CD4-positive, alpha-beta T cell treated with Interleukin-15 for 1 hour (primary cell): Measurements from ENCODE around the gene LSM10.

Experiments used
- DNase-seq: peaks from one replicate; pipeline ENCODE4 v3.0.0-alpha.2; 2020

The LSM10 gene

GRCh38 chr1:36406440-36406839 is 8.7 kb upstream of the LSM10 start:
- no peak for DNase-seq

DNA sequence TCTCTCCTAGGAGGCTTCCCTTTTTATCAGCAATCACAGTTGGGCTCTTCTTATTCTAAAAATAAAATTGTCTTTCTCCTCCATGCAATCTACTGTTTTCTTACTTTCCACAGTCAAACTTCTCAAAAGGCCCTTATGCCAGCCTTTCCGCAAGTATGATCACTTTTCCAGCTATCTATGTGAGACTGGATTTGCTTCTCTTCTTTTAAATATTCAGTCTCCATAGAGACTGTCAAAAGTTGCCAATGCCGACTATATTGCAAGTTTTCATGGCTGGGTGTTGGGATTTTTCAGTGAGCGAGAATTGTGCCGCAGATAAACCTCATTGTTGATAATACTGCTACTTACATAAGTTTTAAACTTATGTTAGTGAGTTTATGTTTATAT is 4.8 kb upstream of the LSM10 start:
- no peak for DNase-seq

GRCh38 chr1:36401602-36402503 is 4.1 kb upstream of the LSM10 start:
- DNase-seq = no peak

GRCh38 chr1:36400825-36401601 is 3.3 kb upstream of the LSM10 start:
- peak; percentile 81 for DNase-seq

- DNase-seq = no peak
Observed at GRCh38 chr1:36400514-36400824, 2.8 kb upstream of the LSM10 start.

- no peak for DNase-seq
Observed at GRCh38 chr1:36398370-36398977, 766 bp upstream of the LSM10 start.

- DNase-seq = no peak
Observed at GRCh38 chr1:36397083-36397377, 678 bp downstream of the LSM10 start.

DNA sequence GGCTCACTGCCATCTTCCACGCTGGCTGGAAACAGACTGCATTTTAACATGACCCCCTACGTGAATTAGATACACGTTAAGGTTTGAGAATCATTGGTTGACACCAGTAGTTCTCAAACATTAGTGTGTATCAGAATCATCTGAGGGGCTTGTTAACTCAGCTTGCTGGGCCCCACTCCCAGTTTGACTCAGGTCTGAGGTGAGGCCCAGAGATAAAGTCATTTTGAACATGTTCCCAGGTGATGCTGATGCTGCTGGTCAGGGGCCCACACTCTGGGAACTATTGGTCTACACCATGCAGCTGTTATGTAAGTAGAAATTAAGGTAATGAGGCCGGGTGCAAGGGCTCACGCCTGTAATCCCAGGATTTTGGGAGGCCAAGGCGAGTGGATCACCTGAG is 1.3 kb downstream of the LSM10 start:
- DNase-seq = no peak

DNA sequence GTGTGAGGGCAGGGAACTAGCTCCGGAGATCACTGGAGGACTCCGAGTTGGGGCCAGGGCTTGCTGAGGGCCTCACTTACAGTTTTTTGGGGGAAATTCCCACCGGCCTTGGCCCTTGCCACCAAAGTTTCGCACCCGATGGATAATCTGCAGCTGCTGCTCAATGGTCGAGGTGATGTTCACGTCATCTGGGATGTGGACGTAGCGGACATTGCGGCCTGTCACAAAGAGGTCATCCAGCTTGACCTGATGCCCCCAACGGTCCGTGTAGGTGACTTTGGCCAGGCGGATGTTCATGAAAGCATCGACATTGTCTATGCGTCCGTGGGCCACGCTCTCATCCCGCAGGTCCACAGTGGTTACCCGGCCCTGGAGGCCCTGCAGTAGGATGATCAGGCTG is 4.0 kb downstream of the LSM10 start:
- no peak for DNase-seq

GRCh38 chr1:36392836-36393235 is 4.9 kb downstream of the LSM10 start:
- no peak for DNase-seq

GRCh38 chr1:36391271-36391670 is 6.4 kb downstream of the LSM10 start:
- no peak for DNase-seq

DNA sequence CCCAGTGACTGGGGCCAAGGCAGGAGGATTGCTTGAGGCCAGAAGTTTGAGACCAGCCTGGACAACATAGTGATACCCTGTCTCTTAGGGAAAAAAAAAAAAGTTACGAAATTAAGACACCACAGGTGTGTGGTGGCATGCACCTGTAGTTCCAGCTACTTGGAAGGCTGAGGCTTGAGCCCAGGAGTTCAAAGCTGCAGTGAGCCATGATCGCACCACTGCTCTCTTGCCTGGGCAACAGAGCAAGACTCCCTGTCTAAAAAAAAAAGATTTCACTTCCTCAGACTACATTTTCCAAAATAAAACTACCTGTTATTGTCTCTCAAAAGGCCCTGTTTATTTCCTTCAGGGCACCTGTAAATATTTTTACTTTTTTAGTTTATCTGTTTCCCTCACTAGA is 7.3 kb downstream of the LSM10 start:
- no peak for DNase-seq

DNA sequence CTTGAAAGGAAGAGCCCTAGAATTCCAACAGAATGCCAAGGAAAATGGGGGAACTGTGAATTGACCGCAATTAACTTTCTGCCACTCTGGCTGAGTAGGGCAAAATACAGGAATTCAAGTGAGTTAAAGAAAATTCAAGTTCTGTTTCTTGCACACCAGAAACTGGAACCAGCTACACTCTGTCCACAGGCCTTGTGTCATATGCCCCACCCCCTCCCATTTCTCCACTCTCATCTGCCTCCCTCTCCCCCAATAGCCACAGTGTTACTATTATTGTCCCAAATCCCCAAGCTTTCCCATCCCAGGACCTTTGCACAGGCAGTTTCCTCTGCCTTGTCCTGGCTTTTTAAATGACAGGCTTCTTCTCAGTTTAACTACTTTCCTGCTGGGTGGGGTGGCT is 7.7 kb downstream of the LSM10 start:
- no peak for DNase-seq

GRCh38 chr1:36389261-36389660 is 8.4 kb downstream of the LSM10 start:
- no peak for DNase-seq

DNA sequence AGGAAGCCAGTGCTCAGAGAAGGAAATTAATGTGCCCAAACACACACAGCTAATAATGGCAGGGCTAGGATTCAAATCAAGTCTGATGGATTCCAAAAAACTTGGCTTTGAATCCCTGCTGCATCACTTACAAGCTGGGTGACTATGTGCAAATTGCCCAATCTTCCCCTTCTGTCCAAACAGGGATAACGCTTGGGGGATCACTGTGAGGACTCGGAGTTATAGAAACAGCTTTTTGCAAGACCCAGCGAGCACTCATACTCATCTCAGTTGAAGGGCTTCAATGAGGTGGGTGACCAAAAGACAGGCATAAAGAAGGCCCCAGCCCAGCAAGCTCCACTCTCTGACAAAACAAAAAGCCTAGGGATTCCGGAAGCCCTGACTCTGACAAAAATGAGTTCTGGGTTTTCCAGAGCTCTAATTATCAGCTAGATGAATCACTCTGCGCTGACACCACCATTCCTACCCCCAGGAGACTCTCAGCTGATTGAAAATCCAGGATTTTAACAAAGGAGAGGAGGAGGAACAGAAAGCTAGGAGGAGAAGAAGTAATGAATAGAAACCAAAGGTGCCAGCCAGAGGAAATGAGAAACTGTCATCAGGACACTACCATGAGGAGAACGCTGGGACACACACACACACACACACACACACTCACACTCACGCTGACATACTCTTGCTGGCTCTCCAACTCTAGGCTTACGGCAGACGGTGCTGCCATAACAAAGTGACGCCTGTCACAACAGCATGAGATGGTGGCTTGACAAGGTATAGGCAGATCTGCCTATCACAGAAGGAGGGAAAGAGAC is 10.4 kb downstream of the LSM10 start:
- DNase-seq = peak; percentile 40

DNA sequence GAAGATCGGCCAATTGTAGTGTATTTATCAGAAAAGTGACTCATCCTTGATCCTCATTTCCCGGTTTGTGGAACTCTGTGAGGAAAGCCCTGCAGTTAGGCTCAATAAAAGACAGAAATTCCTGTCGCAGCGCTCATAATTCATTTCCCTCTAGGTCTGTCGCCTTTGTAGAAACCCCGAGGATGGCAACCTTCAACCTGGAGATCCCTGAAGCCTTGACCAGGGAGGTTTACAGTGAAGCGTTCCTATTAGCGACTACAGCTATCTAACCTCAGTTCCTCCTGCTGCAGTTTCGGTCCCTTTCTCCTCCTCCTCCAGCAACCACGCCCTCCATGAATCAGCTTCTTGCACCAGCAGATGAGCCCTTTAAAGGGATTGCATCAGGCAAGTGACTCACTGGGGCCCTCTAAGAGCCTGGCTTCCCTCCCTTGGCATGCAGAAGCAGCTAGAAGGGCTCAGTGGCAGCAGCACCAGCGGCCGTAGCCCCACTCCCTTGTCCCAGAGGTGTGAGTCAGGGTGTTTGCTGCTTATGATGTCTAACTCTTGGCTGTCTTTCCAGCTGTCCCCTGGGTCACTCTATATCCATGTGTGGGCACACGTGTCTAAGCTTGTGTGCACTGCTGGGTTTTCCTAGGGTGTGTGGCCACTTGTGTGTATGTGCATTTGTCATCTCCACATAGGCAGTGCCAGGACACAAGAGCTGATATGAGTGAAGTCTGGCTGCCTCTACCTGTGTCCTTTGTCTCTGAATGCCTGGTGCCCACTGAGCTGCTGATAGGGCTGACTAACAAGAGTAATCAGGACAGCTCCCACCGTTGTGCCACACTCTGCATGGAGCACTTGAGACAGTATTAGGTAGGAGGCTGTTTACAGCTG is 11.2 kb downstream of the LSM10 start:
- peak; percentile 94 for DNase-seq

DNA sequence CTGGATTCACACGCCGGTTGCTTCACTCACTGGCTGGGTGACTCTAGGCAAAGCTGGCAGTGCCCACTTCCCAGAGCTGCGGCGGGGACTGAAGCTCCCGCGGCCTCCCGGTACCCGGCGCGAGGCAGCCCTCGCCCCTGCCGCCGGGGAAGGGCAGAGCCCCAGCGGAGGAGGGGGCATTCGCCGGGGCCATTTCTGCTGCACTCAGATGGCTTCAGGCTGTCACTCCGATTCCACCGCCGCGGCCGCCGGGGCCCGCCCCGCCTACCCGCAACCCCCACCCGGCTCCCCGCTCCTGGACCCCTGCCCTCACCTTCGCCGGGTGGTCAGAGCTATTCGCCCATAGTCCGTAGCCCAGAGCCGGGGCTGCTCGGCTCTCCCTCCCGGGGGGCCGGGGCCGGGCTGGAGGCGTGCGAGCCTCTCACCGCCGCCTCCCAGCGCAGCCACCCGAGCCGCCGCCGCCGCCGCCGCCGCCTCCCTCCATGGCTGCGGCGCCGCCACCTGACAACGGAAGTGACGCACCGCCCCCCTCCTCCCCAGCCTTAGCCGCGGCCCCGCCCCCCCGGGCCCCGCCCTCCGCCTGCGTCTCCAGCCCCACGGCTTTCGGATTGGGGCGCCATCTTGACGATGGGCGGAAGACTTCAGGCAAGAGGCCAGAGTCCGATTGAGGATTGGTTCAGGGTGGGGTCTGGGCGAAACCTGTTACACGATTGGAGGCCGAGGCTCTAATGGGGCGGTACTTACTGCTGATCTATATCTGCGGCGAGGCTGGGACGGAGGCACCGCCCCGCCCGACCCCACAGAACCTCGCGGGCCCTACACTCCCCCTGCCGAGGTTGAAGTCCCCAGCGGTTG is 12.1 kb downstream of the LSM10 start, which contains the start of gene STK40:
STK40 (minus strand) TSS at position 515 of the 855 bp plus-strand sequence. CDS start 24,592 bp downstream, outside the sequence.
- peak; percentile 99 for DNase-seq

DNA sequence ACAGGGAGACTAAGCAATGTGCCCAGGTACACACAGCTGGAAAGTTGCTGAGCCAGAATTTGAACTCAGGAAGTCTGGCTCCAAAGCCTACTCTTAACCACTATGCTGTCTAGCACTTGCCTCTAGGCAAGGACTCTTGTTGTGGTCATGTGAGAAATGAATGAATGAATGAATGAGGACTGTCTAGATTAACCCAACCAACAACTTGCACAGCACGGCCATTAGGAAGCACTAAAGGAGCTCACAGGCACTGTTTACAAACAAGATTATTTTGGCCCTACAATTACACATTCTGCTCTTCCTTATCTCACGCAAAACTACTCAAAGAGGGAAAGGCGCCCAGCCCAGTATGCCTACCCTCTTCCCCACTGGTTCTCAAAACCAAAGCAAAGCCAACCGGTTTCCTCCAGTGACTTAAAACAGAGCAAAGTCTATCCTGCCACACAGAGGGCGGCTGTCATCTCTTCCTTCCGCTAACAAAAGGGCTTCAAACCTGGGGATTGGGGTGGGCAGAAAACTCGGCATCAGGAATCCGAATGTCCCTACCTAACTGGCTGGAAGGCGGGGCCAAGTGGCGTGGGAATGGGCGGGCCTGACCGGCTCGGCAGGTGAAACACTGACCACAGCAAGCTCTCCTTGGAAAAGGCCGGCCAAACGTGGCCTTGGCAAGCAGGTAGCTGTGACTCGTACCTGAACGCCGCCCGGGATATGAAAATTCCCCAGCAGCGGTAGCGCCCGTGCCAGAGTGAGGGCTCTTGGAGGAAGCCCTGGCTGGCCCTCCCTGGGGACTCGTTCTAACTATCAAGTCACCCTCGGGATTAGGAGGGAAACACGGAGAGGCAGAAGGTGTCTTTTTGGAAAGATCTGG is 12.9 kb downstream of the LSM10 start:
- DNase-seq = peak; percentile 44

DNA sequence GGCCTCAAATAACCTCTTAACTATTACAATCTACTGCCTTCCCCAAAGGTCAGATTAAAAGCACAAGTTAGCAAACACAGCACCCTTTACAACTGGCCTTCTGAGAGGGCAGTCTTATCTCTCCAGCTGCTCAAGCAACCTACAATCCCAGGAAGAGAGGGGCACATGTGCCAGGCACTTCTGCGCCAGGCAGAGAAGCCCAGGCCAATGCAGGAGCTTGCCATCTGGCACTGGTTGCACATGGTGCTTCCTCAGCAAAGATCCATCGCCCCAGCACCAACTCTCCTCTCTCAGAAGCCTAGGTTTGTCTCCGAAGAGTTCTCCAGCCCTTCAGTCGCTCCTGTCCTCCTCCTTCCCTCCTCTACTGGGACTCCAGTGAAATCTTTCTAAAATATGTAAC is 14.5 kb downstream of the LSM10 start:
- DNase-seq = no peak

DNA sequence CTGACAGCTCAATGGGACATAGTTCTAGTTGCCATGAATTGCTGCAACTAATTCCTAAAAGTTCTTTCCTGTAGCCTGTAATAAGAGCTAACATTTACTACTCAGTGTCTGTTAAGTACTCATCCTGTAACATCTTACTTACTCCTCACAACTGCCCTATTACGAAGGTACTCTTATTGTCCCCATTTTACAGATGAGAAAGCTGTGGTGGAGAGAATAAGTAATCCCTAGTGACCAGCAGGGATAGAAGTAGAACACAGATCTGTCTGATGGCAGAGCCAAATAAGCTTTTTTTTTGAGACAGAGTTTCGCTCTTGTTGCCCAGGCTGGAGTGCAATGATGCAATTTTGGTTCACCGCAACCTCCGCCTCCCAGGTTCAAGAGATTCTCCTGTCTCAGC is 15.0 kb downstream of the LSM10 start:
- DNase-seq = no peak
